HG03159 (cell line): ENCODE measurements around the gene DGKB.

Experiments used
- ATAC-seq: cut with Tn5 transposase; IDR thresholded peaks from one replicate; pipeline ENCODE4 v1.9.1; 2021; ENCODE audit warnings: mild to moderate bottlenecking, moderate library complexity; ENCODE audit not compliant: unreplicated experiment

DGKB gene

DNA sequence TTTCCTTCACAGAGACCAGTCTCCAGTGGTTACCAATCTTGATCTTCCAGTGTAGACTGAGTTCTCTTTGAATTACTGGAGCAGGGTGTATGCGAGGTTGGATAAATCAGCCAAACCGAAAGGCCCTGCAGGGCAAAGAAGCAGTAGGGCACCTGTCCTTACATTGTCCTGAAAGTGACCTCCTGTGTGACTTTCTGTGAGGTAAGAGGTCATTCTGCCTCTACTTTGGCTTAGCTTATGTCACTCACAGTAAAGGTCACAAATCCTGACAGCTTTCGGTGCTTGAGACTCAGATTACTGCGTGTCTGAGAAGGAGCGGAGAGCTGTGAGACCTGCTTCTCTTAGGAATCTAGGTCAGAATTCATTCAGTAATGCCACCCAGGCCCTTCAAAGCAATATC is 660.4 kb downstream of the DGKB start:
- ATAC-seq: no peak

DNA sequence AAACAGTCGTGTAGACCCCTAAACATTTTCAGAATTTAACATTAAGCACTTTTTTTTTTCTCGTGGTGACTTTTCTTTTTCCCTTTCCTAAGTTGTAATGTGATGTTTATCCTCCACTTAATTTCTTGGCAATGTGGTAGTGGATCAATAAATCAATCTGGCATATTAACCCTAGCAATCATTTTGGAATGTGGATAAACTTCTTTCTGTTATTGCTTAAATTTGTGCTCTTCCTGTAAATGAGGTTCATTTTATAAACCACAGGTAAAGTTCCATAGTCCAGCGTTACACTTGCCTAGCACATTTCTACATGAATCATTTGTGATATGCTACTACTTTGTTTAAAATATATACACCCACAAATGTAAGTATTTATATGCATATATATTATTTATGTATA is 665.7 kb downstream of the DGKB start:
- ATAC-seq: no peak

DNA sequence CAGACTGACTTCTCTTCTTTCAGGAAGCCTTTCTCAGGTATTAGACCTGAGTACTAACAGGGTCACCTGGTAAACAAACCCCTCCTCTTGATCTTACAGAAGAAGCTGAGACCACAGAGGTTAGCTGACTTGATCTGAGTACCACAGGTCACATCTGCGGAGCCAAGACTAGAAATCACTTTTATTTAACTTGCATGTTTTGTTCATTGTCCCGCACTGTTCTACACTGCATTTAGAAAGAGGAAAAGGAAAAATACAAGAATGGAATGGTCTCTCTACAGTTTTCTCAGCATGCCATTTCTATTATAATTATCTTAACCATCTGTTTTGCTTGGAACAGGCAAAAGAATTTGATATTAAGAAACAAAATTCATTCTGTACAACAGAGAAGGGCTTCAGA is 667.5 kb downstream of the DGKB start:
- ATAC-seq: no peak

DNA sequence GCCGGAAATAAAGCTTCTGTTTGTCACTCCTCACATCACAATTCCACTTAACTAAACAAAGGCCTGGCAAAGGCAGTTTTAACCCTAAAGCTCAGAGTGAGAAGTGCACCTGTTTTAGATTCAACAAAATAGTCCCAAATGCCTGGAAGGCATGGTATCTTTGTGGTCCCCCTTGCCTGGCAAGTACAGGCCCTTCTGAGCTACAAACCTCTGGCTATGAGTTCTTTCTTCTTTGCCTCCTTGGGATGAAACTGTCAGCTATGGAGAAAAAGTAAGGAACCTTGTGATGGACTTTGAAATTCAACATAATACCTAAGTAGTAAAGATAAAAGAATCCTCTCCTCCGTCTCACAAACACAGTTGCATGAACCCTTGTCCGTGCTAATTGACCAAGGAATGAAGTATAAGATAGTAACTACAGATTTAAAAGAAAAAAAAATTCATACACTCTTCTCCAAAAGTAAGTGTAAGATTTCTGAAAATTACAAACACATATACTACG is 668.6 kb downstream of the DGKB start:
- ATAC-seq: no peak

DNA sequence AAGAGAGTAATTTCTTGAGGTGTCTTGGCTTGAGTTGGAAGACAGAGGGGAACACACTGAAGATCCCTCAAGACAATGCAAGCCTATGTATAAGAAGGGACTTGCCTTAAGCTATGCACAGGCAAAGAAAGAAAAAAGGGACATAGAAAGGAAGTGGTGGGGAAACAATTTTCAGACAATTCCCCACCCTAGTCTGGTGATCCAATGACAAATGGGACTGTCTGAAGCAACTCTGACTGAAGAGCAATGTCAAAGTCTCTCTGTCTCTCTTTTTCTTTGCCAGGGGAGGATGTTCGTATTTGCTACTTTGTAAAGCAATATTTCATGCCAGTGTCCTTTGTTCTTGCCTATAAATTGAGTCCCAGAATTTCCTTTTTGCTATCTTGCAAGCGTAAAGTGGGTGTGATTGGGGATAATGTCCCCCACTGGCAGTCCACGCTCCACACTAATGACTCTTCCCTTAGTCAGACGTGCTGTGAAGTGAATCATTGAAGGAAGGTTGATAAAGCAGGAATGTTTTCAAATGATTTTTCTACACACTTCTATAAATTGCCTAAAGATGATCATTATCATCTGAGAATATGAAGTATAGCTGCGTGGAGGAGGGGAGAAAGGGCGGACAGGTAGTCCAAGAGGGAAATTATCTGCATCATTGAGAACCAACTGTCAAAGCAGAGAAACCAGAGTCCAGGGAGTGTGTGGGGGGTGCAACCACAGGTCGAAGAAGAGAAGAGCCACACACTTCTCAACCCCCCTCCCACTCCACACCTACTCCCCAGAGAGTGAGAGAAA is 669.3 kb downstream of the DGKB start:
- ATAC-seq: no peak

DNA sequence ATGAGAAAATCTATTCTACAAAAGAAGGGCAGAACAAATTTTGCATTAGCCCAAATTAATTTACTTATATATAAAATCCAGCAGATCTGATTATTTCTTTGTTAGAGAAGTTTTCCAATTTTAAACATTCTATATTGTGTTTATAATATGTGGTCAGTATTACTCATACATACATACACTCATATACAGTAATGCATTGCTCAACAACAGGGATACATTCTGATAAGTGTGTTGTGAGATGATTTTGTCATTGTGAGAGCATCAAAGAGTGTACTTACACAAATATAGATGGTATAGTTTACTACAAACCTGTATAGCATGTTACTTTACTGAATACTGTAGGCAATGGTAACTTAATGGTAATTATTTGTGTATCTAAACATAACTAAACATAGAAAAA is 673.5 kb downstream of the DGKB start:
- no peak for ATAC-seq

DNA sequence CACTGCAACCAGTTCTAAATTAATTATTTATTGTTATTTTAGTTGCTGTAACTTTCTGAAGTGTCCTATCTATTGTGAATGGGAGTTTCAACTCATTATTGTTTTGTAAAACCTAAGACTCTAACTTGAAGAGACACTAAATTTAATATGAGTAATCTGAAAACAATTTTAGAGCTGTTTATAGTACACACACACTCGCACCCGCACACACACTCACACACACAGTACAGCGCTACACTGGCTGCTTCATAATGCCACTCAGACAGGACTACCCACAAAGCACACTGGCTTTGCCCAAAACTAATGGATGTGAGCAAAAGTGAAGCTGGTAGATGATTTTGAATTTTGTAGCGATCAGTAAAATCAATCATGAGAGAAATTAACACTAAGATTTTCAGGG is 674.2 kb downstream of the DGKB start:
- ATAC-seq: no peak

DNA sequence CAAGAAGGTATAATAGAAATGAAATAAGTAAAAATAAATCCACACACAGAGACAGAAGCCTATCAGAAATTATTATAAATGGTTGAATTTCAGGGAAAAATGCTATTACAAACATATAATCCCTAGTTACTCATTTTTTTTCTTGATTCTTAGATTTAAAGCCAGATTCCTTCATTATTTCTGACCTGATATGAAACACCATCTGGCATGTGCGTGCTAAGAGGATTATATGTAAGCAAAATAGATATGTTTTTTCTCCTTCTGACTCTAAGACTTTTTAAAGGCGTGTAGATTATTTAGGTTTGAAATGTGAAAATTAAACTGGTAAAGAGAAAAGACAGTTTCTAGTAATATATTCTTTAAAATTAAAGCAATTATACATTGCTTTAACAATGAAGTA is 676.4 kb downstream of the DGKB start:
- ATAC-seq: no peak

DNA sequence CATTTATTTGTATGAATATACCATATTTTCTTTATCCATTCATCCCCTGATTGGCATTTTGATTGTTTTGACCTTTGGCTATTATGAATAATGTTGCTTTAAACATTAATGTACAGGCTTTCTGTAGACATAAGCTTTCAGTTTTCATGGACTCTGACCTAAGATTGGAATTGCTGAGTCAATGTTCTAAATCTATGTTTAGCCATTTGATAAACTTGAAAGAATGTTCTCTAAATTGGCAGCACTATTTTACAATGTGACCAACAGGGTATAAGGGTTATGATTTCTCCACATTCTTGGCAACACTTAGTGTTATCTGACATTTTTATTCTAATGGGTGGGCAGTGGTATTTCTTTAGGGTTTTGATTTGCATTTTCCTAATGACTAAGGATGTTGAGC is 683.4 kb downstream of the DGKB start:
- no peak for ATAC-seq

DNA sequence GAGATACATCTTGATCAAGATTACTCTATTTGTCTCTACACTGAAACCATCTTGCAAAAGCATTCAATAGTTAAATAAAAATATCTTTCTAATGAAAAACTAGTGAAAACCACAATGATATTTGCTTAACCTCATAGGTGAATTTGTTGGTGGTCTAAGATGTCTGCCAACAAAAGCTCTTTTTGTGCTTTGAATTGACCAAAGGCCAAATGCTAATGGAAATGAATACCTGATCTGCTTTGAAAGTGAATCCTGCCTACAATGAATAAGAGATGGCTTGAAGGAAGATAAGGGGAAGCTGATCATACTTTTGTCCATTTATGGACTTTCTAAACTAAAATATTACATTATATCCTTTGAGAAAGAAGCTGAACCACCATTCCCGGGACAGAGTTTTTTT is 684.2 kb downstream of the DGKB start:
- no peak for ATAC-seq

DNA sequence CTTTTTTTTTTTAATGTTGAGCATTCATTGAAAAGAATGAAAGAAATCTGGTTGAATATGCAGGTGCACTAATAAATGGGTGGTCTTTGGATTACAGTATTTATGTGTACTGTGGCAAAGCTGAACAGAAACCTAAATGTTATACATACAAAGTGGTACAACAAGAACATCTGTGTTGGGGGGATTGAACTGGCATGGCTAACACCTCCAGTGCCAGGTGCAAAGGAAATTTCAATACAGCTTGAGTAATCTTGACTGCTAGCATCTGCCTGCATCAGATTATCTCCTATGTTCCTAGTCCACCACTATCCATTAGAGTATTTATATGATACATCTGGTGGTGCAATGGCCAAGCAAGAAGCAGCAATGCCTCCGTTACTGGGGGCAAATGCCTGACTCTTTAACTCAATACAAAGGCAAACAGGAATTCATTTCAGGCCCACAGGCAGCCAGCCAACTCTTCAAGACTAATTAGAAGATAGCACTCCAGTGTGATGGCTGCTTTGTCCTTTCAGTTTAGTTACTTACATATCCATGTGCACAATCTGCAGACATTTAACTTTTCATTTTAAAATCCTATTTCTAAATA is 692.6 kb downstream of the DGKB start:
- ATAC-seq: no peak

DNA sequence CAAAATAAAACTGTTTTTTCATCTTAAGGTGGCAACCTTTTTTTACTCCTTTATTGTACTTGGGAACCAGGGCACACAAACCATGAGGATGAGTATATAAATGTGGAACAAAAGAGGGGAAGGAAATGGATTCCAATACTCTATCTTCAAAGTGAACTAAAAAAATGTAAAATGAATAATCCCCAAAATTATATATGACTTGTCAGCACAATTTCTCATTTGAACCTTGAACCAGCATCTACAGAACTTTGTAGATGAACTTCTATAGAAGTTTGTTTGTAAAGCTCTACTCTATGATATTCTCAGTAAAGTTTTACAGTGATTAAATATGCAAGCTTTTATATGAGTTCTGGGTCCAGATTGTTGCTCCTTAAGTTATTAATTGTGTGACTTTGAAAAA is 694.8 kb downstream of the DGKB start:
- ATAC-seq: no peak

DNA sequence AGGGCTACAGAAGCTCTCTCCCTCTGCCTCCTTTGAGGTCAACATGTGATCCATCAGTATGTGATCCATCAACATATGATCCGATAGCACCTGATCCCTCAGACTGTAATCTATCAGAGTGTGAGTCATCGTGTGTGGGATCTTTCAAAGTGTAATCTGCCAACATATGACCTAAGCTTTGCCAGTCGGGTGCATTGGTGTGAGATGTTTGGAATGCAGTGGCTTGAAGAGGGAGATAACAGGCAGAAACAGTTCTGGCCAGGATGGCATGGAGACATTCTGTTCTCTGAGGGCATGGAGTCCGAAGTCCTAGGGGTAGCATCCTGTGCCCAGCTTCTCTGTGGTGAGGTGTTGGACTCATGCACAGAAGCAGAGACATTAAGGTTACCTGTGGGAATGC is 695.4 kb downstream of the DGKB start:
- ATAC-seq: no peak

DNA sequence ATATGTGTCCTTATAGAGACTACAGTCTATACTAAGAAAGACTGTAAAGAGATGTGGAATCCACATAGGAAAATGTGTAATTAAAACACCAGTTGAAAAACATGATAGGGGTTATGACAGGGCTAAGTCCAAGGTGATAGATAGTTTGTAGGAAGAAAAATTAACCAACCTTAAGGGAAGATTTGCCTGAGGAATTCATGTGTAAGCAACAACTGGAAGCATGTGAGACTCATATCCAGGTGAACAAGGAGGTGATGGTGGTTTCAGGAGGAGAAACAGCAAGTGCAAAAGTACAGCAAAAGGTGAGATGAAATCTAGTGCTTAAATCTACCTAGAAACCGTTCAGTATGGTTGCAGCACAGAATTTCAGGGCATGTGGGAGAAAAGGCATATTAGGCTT is 696.4 kb downstream of the DGKB start:
- no peak for ATAC-seq

DNA sequence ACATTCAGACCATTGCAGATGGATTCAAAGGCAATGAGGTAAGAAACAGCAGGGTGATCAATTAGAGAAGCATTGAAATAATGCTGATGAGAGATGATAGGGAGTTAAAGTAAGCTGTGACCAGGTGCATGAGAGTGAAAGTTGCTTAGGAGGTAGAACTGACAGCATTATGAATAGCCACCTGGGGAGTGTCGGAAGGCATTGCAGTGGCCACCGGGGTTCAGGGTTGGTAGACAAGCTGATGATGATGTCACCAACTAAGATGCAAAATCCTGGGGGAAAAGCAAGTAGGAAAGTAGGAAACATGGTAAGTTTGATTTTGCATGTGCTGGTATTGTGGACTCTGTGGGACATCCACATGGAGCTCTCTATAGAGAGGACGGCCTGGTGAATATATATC is 701.2 kb downstream of the DGKB start:
- no peak for ATAC-seq

DNA sequence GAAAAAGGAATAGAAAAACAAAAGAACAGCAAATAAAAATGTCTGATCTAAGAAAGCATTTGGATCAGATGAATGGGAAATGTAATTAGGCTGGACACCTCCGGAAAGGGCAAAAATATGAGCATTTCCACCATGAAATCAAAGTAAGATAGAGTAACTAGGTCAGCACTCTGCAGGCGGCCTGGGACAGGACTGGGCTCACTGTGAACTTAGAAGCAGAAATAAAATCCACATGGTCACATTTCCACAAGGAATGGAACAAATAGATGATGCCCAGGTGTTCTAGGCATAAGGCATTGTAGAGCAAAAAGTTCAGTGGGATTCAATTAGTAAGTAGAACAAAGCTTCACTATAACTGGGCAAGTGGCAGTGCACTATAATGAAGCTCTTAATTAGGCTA is 703.2 kb downstream of the DGKB start:
- ATAC-seq: no peak

DNA sequence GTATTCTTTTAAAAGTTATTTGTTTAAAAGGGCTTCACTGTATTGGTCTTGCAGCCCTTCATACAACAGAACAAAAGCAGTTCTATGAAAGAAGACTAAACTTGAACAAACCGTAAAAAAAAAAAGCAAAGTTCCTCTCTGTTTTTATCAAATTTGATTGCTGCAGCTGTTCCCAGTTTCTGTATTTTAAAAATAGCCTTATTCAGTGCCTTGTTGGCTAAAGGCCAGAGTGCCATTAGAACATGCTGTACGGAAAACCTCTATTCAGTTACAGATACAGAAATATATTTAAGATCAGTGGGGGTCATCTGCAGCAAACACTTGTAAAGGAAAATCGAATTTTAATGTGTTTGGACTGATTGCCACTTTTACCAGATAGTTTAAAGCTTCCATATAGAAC is 705.3 kb downstream of the DGKB start:
- ATAC-seq: no peak

DNA sequence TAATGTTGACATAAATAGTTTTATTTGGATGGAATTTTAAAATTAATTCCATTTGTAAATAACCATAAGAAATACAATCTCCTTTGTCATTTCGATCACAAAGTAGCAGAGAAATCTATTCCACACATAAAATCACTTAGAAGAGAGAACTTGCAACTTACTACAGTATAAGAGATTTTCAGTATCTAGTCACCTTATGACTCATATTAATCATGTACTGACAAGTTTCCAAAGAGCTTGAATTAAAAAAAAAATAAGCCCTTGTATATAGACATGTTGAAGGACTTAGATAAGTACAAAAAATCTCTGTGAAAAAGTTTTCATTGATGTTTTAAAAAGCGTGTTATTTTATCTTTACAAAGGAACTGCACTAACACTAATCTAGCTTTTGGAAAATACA is 706.0 kb downstream of the DGKB start:
- ATAC-seq: no peak

DNA sequence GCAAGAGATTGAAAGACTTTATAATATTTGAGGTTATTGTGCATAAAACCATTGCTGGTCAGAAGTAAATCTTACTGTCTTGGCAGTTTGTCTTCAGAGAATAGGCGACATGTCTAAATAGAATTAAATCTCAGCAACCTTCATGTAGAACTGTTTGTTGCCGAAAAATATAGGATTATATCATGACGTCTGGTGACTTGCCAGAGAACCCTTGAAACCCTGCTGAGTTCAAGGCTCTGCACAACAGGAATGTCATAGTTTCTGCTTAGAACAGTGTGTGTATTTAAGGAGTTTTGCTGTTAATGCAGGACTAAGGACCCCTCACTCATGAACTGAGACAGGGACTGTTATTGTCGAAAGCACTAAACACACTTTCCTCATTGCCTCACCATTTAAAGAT is 706.7 kb downstream of the DGKB start:
- no peak for ATAC-seq

DNA sequence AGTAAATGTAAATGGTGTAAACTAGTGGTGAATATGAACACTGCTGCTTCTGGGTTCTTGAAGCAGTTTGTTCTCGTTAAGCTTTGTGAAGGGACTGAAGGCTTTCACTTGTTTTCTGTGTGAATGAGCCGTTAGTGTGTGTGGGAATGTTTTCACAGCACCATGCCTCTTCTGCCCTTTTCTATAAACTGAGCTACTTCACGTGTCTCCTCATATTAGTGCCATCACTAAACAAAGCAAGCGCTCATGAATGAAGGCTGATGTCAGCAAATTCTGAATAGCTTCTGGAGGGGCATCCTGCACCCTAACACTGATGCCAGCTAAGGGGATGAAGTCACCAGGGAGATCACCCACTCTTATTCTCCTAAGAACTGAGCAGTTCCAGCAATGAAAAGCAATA is 707.5 kb downstream of the DGKB start:
- ATAC-seq: no peak

DNA sequence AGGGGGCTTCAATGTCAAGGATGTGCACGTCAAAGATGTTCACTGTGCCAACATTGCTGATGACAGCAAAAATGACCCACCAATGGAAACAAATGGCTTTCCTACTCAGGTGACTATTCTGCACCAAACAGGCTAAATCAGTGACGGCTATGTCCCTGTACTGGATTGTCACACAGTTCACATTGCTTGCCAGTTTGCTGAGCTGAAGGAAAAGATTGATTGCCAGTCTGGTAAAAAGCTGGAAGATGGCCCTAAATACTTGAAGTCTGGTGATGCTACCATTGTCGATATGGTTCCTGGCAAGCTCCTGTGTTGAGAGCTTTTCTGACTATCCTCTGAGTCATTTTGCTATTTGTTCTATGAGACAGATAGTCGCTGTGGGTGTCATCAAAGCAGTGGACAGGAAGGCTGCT is 710.9 kb downstream of the DGKB start:
- ATAC-seq: no peak

DNA sequence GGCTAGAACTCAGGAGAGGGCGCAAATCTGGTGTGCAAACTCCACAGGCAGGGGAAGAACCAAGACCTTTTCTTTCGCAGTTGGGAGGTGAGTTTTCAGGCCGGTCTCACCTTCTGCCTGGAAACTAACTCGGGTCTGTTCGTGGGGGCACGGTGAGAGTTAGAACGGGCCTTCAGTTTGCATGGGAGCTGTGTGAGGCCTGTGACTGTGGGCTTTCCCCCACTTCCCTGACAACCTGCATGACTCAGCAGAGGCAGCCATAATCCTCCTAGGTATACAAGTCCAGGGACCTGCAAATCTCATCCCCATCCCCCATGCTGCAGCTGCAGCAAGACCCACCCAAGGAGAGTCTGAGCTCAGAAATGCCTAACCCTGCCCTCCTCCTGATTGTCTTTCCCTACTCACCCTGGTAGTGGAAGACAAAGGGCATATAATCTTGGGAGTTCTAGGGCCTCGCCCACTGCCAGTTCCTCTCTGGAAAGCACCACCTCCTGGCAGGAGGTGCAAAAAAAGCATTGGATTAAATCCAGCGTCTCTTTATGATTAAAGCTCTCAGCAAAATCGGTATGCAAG is 718.2 kb downstream of the DGKB start:
- no peak for ATAC-seq
